ENCODE measurements around the gene KAZN. TPM values are rescaled to one million over a fixed set of nuclear protein-coding genes. Genes with fewer than 3 reads are reported as not detected.

KAZN gene
- total RNA-seq, 4 donors from 2014 or later: 0.77 to 12.3 (median 4.9) TPM

DNA sequence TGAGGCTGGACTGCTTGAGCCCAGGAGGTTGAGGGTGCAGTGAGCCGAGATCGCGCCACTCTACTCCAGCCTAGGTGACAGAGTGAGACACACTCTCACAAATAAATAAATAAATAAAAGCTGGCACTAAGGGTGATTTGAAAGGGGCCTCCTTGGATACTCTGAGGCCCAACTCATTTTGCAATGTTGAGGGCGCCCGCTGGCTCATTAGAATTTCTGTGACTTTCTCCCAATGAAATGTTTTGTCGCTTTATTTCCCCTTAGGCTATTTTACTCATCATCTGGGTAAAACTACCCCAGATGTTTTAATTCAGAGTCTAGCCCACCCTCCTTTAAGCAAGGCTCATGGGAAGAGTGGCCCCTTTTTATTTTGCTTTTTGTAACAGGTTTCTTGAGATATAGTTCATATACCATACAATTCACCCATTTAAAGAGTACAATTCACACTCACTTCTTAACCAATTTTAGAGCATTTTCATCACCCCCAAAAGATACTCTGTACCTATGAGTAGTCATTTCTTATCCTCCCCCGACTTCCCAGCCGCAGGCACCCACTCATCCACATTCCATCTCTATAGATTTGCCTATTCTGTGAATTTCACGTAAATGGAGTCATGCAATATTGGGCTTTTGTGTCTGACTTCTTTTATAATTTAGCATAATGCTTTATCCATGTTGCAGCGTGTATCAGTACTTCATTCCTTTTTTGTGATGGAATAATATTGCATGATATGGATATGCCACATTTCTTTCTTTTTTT, 259.1 kb downstream of the KAZN start:
- Histone ChIP-seq H3K4me3 (no peak overlapping the region), H3K27me3 (no peaks in the 10 kb centered on the region), H3K9me3 (no peaks in the 10 kb centered on the region), H3K36me3 (no peaks in the 10 kb centered on the region), H3K27ac (no peak overlapping the region), H3K4me1 (no peaks in the 10 kb centered on the region)
- no peak for DNase-seq
- no peak for TF ChIP-seq POLR2A (IDR thresholded peaks at IDR 0.05)
- TF ChIP-seq CTCF (IDR thresholded peaks at IDR 0.05): no peak
- intact Hi-C loops (cut with DNase I; ENCODE audit: low total_unique reads): no loop called here

GRCh38 chr1:14862114-14862771, 263.8 kb downstream of the KAZN start:
- Histone ChIP-seq H3K9me3 (no peaks in the 10 kb centered on the region), H3K36me3 (no peaks in the 10 kb centered on the region), H3K27ac (no peak overlapping the region), H3K27me3 (no peaks in the 10 kb centered on the region), H3K4me3 (no peak overlapping the region), H3K4me1 (no peaks in the 10 kb centered on the region)
- intact Hi-C loops (cut with DNase I; ENCODE audit: low total_unique reads): no loop called here
- no peak for DNase-seq
- TF ChIP-seq POLR2A (IDR thresholded peaks at IDR 0.05) (no peak), CTCF (IDR thresholded peaks at IDR 0.05) (no peak)

GRCh38 chr1:14865106-14865505, 266.6 kb downstream of the KAZN start:
- no peak for DNase-seq
- H3K4me3 ChIP-seq: no peak overlapping the region
- no peaks in the 10 kb centered on the region for H3K9me3 ChIP-seq
- no peaks in the 10 kb centered on the region for H3K36me3 ChIP-seq
- H3K27me3 ChIP-seq: no peaks in the 10 kb centered on the region
- no peak overlapping the region for H3K27ac ChIP-seq
- intact Hi-C loops (cut with DNase I; ENCODE audit: low total_unique reads): no loop called here
- TF ChIP-seq POLR2A (IDR thresholded peaks at IDR 0.05) (no peak), CTCF (IDR thresholded peaks at IDR 0.05) (no peak)
- no peaks in the 10 kb centered on the region for H3K4me1 ChIP-seq

DNA sequence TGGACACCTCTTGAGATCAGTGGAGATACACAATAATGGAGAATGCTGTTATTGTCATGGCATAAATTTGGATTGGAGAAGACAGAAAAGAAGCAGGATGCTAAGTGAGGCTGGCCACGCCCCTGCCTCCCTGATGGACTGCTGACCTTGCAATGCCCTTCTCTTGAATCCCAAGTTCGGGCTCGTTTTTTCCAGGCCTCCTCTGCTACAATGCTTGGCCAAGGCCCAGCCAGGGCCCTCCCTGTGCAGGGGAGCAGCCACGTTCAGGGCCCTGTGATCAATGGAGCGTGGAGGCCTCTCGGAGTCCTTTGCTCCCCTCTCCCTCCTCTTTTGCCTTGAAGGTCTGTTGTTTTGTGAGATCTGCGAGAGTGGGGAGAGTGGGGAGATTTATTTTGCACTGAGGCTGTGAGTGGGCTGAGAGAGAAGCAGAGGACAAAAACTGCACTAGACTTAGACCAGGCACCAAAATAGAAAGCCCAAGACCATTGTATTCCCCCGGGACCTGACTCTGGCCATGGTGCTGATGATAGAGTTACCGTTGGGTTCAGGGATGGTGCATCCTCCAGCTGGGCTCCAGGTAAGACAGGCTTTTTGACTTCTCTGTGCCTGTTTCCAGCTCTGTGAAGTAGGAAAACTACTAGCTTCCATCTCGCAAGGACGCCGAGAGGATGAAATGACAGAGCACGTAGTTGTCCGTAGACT, 268.6 kb downstream of the KAZN start:
- DNase-seq: no peak
- H3K36me3 ChIP-seq: no peaks in the 10 kb centered on the region
- intact Hi-C loops (cut with DNase I; ENCODE audit: low total_unique reads): no loop called here
- no peak overlapping the region for H3K4me3 ChIP-seq
- TF ChIP-seq CTCF (IDR thresholded peaks at IDR 0.05) (no peak), POLR2A (IDR thresholded peaks at IDR 0.05) (no peak)
- no peaks in the 10 kb centered on the region for H3K27me3 ChIP-seq
- H3K27ac ChIP-seq: no peak overlapping the region
- no peaks in the 10 kb centered on the region for H3K9me3 ChIP-seq
- H3K4me1 ChIP-seq: no peaks in the 10 kb centered on the region

- Histone ChIP-seq H3K27me3 (no peaks in the 10 kb centered on the region), H3K36me3 (no peaks in the 10 kb centered on the region), H3K27ac (no peak overlapping the region), H3K9me3 (no peaks in the 10 kb centered on the region), H3K4me3 (no peak overlapping the region), H3K4me1 (no peaks in the 10 kb centered on the region)
- DNase-seq: no peak
- intact Hi-C loops (cut with DNase I; ENCODE audit: low total_unique reads): no loop called here
- TF ChIP-seq CTCF (IDR thresholded peaks at IDR 0.05) (no peak), POLR2A (IDR thresholded peaks at IDR 0.05) (no peak)
These were observed 270.7 kb downstream of the KAZN start for GRCh38 chr1:14869187-14869586.
